BJ (cell line): ENCODE data around the gene NFKBIZ. TPM values are rescaled to one million over a fixed set of nuclear protein-coding genes. Genes with fewer than 3 reads are reported as not detected.

Source experiments
- CTCF ChIA-PET: fragments of 350-600 bp; formaldehyde crosslinking; extraction: SDS; loops from one replicate; lab custom pipeline; 2021; ENCODE audit warnings: antibody characterized with exemption, inconsistent platforms; lab: Yijun Ruan, JAX
- POLR2A ChIA-PET: fragments of 300-600 bp; sonication (Branson Sonifier 250); formaldehyde crosslinking; extraction: SDS; loops from one replicate; lab custom pipeline; 2021; ENCODE audit warnings: antibody characterized with exemption; lab: Charles Lee
- DNase-seq: peaks from one replicate; pipeline ENCODE4 v3.0.0-alpha.2; 2011; ENCODE audit warnings: low read depth
- H3K27me3 ChIP-seq: 2 replicates; pipeline ENCODE4 v1.6.0; 2011; ENCODE audit warnings: low read length; ENCODE audit not compliant: control insufficient read depth, insufficient read depth
- H3K36me3 ChIP-seq: 2 replicates; pipeline ENCODE4 v1.5.1; 2011; ENCODE audit warnings: low read length; ENCODE audit not compliant: control insufficient read depth, insufficient read depth
- H3K4me3 ChIP-seq: 2 replicates; pipeline ENCODE4 v1.5.1; 2011; ENCODE audit warnings: low read depth, mild to moderate bottlenecking, control low read depth, low read length
- polyA plus RNA-seq: library from polyadenylated mRNA; depleted of rRNA; stranded (reverse); fragments of >200 nt; gene quantifications from 2 replicates; pipeline ENCODE4 v1.2.3, GENCODE V29; 2011
- TF ChIP-seq, protein P1 (sequence below): IDR thresholded peaks from 2 replicates; pipeline ENCODE4 v1.5.1; 2011; ENCODE audit warnings: low read depth, mild to moderate bottlenecking, control low read depth, inconsistent platforms, low read length, moderate library complexity; ENCODE audit not compliant: insufficient read depth

The NFKBIZ gene
- polyA plus RNA-seq, 1 experiment: 50.1 TPM

DNA sequence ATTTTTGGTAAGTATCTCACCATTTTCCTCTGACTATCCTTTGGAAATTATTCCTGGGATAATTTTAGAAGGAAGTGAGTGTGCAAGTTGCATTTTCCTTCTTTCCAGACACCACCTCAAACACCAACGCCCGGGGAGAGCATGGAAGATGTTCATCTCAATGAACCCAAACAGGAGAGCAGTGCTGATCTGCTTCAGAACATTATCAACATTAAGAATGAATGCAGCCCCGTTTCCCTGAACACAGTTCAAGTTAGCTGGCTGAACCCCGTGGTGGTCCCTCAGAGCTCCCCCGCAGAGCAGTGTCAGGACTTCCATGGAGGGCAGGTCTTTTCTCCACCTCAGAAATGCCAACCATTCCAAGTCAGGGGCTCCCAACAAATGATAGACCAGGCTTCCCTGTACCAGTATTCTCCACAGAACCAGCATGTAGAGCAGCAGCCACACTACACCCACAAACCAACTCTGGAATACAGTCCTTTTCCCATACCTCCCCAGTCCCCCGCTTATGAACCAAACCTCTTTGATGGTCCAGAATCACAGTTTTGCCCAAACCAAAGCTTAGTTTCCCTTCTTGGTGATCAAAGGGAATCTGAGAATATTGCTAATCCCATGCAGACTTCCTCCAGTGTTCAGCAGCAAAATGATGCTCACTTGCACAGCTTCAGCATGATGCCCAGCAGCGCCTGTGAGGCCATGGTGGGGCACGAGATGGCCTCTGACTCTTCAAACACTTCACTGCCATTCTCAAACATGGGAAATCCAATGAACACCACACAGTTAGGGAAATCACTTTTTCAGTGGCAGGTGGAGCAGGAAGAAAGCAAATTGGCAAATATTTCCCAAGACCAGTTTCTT, 3.9 kb downstream of the NFKBIZ start:
- no peak for DNase-seq
- no peak overlapping the region for H3K4me3 ChIP-seq
- ChIA-PET CTCF (interaction anchor here (2.8 to 3.1 kb wide), 2 partner anchors 39 to 372 kb away, joined by 10 to 17 read pairs; no protein-coding TSS in a partner anchor), POLR2A (no interaction called here)
- no peaks in the 10 kb centered on the region for H3K27me3 ChIP-seq
- peaks cover 27% of the 10 kb centered on the region for H3K36me3 ChIP-seq
- TF ChIP-seq, protein P1, sequence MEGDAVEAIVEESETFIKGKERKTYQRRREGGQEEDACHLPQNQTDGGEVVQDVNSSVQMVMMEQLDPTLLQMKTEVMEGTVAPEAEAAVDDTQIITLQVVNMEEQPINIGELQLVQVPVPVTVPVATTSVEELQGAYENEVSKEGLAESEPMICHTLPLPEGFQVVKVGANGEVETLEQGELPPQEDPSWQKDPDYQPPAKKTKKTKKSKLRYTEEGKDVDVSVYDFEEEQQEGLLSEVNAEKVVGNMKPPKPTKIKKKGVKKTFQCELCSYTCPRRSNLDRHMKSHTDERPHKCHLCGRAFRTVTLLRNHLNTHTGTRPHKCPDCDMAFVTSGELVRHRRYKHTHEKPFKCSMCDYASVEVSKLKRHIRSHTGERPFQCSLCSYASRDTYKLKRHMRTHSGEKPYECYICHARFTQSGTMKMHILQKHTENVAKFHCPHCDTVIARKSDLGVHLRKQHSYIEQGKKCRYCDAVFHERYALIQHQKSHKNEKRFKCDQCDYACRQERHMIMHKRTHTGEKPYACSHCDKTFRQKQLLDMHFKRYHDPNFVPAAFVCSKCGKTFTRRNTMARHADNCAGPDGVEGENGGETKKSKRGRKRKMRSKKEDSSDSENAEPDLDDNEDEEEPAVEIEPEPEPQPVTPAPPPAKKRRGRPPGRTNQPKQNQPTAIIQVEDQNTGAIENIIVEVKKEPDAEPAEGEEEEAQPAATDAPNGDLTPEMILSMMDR: no peak

GRCh38 chr3:101853982-101854381, 4.7 kb downstream of the NFKBIZ start:
- ChIA-PET CTCF (interaction anchor here (1.1 to 3.1 kb wide), 3 partner anchors 10 to 371 kb away, joined by 3 to 17 read pairs (median 10); no protein-coding TSS in a partner anchor), POLR2A (no interaction called here)
- DNase-seq: no peak
- TF ChIP-seq, protein P1: no peak
- H3K27me3 ChIP-seq: no peaks in the 10 kb centered on the region
- peaks cover 30% of the 10 kb centered on the region for H3K36me3 ChIP-seq
- H3K4me3 ChIP-seq: no peak overlapping the region

- TF ChIP-seq, protein P1: no peak
- Histone ChIP-seq H3K36me3 (peaks cover 30% of the 10 kb centered on the region), H3K4me3 (no peak overlapping the region), H3K27me3 (no peaks in the 10 kb centered on the region)
- no peak for DNase-seq
- ChIA-PET CTCF (interaction anchor here (0.8 to 1.1 kb wide), 2 partner anchors 9 to 373 kb away, joined by 3 to 4 read pairs; no protein-coding TSS in a partner anchor), POLR2A (no interaction called here)
These were observed 5.4 kb downstream of the NFKBIZ start for GRCh38 chr3:101854608-101855304.

GRCh38 chr3:101857301-101857741, 8.0 kb downstream of the NFKBIZ start:
- H3K27me3 ChIP-seq: no peaks in the 10 kb centered on the region
- POLR2A ChIA-PET: no interaction called here
- TF ChIP-seq, protein P1: no peak
- peaks cover 34% of the 10 kb centered on the region for H3K36me3 ChIP-seq
- CTCF ChIA-PET: interaction anchor here (0.5 to 2.0 kb wide), 3 partner anchors 43 to 368 kb away, joined by 3 to 11 read pairs (median 5); no protein-coding TSS in a partner anchor
- DNase-seq: no peak
- no peak overlapping the region for H3K4me3 ChIP-seq
